ENCODE measurements around the gene BAIAP3. TPM values are rescaled to one million over a fixed set of nuclear protein-coding genes. Genes with fewer than 3 reads are reported as not detected.
"Not testable (repeated sequence)": the region's sequence is repeated elsewhere in the genome, so short reads cannot be mapped to it uniquely, and the experiment has no call there.

BAIAP3 gene
- total RNA-seq, 4 donors from 2014 or later: 17.9 to 160 (median 29.0) TPM

GRCh38 chr16:1293921-1294656 is 39.4 kb upstream of the BAIAP3 start:
- no peak for DNase-seq
- TF ChIP-seq, protein P1, sequence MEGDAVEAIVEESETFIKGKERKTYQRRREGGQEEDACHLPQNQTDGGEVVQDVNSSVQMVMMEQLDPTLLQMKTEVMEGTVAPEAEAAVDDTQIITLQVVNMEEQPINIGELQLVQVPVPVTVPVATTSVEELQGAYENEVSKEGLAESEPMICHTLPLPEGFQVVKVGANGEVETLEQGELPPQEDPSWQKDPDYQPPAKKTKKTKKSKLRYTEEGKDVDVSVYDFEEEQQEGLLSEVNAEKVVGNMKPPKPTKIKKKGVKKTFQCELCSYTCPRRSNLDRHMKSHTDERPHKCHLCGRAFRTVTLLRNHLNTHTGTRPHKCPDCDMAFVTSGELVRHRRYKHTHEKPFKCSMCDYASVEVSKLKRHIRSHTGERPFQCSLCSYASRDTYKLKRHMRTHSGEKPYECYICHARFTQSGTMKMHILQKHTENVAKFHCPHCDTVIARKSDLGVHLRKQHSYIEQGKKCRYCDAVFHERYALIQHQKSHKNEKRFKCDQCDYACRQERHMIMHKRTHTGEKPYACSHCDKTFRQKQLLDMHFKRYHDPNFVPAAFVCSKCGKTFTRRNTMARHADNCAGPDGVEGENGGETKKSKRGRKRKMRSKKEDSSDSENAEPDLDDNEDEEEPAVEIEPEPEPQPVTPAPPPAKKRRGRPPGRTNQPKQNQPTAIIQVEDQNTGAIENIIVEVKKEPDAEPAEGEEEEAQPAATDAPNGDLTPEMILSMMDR (IDR thresholded peaks at IDR 0.05): no peak
- no peak for TF ChIP-seq POLR2A (IDR thresholded peaks at IDR 0.05)
- H3K9me3 ChIP-seq: no peaks in the 10 kb centered on the region
- H3K4me3 ChIP-seq: no peak overlapping the region
- no peak overlapping the region for H3K27ac ChIP-seq
- H3K27me3 ChIP-seq: no peaks in the 10 kb centered on the region
- no peaks in the 10 kb centered on the region for H3K36me3 ChIP-seq
- H3K4me1 ChIP-seq: peaks cover 0 to 4% (median 2%) of the 10 kb centered on the region in 4 donors

DNA sequence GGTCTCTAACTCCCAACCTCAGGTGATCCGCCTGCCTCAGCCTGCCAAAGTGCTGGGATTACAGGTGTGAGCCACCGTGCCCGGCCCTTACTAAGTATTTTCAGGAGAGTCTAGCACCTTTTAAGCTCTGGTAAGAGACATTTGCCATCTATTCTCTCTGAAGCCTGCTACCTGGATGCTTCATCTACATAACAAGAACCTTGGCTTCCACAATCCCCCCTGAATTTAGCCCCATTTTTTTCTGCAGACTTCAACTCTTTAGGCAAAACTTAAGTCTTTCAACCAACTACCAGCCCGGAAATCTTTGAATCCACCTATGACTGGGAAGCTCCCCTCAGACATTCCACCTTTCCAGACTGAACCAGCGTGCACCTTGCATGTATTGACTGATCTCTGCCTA is 38.0 kb upstream of the BAIAP3 start:
- H3K9me3 ChIP-seq: no peaks in the 10 kb centered on the region
- H3K27me3 ChIP-seq: no peaks in the 10 kb centered on the region
- no peak for DNase-seq
- TF ChIP-seq POLR2A (IDR thresholded peaks at IDR 0.05): no peak
- TF ChIP-seq, protein P1 (IDR thresholded peaks at IDR 0.05): no peak
- H3K4me1 ChIP-seq: peaks cover under 1 to 7% (median 3%) of the 10 kb centered on the region in 4 donors
- H3K36me3 ChIP-seq: no peaks in the 10 kb centered on the region
- H3K4me3 ChIP-seq: no peak overlapping the region
- H3K27ac ChIP-seq: no peak overlapping the region

- not testable (repeated sequence) for H3K4me3 ChIP-seq, DNase-seq, H3K9me3 ChIP-seq, H3K36me3 ChIP-seq, H3K27me3 ChIP-seq
- Histone ChIP-seq H3K27ac (peak overlapping the region in 3 of 4 donors; percentile 25 to 80 (median 77)), H3K4me1 (peaks cover 9 to 11% (median 10%) of the 10 kb centered on the region in 4 donors)
Measured at GRCh38 chr16:1296688-1297017, 36.8 kb upstream of the BAIAP3 start.

DNA sequence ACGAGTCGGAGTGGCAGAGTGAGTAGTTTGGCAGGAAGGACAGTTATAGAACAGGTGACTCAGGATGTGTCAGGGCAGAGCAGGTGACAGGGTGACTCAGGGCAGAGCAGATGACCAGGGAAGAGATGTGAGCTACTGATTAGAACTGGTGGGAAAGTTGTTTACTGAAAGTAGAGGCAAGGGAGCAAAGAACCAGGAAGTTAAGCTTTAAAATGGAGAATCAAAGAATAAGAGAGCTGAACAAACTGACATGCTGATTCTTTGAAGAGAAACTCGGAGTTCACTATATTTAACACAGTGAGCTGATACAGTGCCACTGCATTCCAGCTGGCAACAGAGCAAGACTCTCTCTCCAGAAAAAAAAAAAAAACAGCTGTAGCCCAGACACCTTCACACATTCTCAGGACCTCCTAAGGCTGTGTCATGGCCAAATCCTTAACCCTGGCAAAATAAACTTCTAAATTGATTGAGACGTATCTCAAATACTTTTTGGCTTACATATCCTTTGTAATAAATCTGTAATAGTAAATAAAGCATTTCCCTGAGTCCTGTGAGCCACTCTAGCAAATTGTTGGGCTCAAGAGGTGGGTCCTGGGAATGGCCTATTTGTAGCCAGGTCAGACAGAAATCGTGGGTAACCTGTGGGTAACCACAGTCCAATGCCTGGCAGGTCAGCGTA is 36.3 kb upstream of the BAIAP3 start:
- Histone ChIP-seq H3K4me3 (no peak overlapping the region), H3K36me3 (no peaks in the 10 kb centered on the region), H3K4me1 (peaks cover 9 to 11% (median 10%) of the 10 kb centered on the region in 4 donors), H3K27me3 (no peaks in the 10 kb centered on the region), H3K27ac (peak overlapping the region; percentile 25 to 80 (median 58)), H3K9me3 (no peaks in the 10 kb centered on the region)
- TF ChIP-seq POLR2A (IDR thresholded peaks at IDR 0.05): no peak
- TF ChIP-seq, protein P1 (IDR thresholded peaks at IDR 0.05): no peak
- peak; percentile 41 to 85 (median 70) for DNase-seq

- H3K4me1 ChIP-seq: peaks cover 9 to 18% (median 16%) of the 10 kb centered on the region in 4 donors
- no peak overlapping the region for H3K27ac ChIP-seq
Measured at GRCh38 chr16:1298406-1298805, 35.0 kb upstream of the BAIAP3 start.

More at GRCh38 chr16:1298406-1298805, 35.0 kb upstream of the BAIAP3 start:
- H3K9me3 ChIP-seq: no peaks in the 10 kb centered on the region
- no peak for DNase-seq
- H3K27me3 ChIP-seq: no peaks in the 10 kb centered on the region
- no peaks in the 10 kb centered on the region for H3K36me3 ChIP-seq
- TF ChIP-seq, protein P1 (IDR thresholded peaks at IDR 0.05): no peak
- no peak for TF ChIP-seq POLR2A (IDR thresholded peaks at IDR 0.05)
- H3K4me3 ChIP-seq: no peak overlapping the region

Data from Peyer's patch (tissue), 4 donors.